ENCODE measurements around the gene TMEM11.

Gene TMEM11

GRCh38 chr17:21183468-21183867, 30.5 kb downstream of the TMEM11 start:
- no peak for DNase-seq (ENCODE audit: low read depth)

DNA sequence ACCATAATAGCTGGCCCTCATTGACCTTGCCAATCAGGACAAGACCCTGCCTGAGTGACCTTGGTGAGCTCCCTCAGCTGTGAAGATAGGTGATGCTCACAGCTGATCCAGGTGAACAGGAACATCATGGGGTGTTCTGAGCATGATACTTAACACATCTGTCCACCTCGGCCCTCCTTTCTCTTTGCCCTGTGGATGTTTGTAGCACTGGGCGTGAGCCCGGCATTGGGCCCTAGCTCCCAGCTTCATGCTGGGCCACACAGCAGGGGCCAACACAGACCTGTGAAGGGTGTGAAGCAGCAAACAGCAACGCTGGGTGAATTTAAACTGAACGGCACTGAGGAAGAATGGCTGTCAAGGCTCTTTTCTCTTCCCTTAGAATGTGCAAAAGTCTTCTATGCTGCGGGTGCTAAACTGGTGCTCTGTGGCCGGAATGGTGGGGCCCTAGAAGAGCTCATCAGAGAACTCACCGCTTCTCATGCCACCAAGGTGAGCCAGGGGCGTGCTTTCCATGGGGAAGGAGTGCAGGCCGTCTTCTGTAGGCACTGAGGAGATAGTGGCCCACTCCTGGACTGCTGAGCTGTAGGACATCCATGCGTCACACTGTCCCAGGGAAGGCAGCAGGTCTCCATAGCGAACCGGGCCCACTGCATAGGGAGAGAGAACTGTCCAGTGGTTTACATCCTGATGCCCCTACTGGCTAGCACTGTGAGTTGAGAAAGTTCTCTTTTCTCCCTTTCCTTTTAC, 35.9 kb downstream of the TMEM11 start:
- no peak for DNase-seq (ENCODE audit: low read depth)

DNA sequence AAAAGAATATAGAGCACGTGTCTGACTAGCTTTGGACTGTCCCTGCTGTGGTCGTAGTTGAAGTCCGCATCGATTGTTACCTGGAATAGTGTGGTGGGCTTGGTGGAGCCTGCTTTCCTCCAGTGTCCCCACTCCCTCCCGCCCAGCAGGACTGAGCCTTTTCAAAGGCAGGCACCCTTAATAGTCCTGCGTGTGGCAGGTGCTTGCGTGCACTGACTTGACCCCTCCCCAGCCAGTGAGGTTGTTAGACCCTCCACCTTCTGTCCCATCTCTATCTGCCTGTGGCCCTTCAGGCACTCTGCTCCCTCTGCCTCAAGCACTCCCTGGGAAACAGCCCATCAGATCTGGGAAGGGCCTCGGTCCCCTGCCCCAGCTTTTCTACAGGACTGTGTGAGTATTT, 36.6 kb downstream of the TMEM11 start:
- DNase-seq (ENCODE audit: low read depth): no peak

DNA sequence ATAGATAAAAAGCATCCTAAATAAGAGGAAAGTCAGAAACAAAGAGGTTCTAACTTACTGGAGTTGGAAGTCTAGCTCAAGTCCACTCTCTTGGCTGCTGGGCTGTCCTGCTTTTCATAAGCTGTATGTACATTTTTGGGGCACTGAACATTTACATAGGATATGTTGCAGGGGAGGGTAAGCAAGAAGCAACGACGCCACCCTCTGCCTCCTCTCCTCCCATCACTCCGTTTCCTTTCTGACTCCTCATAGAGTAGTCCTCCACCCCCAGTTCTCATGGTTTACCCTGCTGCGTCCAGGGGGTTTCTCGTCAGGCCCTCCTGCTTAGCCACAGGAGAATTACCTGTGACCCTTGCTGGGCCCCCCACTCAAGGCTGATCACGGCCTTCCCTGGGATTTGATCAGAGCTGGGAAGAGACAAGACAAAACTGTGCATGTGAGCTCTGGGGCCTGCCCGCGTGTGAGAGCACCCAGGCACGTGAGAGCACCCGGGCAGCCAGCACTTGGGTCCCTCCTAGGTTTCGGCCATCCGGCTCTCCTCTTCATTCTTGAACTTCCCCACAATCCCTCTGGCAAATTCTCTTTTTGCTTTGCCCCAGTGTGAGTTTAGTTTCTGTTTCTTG, 37.1 kb downstream of the TMEM11 start:
- DNase-seq (ENCODE audit: low read depth): no peak

GRCh38 chr17:21174713-21175112, 39.2 kb downstream of the TMEM11 start:
- DNase-seq (ENCODE audit: low read depth): no peak

GRCh38 chr17:21174186-21174585, 39.8 kb downstream of the TMEM11 start:
- no peak for DNase-seq (ENCODE audit: low read depth)

DNA sequence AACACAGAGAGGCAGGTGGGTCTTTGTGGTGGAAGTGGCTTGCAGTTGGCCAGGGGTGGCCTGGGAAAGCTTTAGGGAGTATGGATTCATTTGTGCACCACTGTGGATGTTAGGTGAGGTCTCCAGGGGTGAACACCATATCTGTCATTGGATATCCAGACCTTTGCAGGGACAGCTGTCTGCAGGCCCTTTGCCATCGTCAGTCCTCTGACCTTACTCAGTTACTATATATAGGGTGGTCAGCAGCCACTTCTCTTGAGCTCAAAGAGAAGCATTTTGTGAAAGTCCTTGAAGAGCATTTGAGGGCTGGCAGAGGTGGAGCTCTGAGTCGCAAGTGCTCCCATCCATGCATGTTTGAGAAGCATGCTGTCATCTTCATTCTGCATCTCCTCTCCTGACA, 40.4 kb downstream of the TMEM11 start:
- DNase-seq (ENCODE audit: low read depth): no peak

- no peak for DNase-seq (ENCODE audit: low read depth)
Observed at GRCh38 chr17:21172846-21173245, 41.1 kb downstream of the TMEM11 start.

GRCh38 chr17:21171970-21172510, 41.9 kb downstream of the TMEM11 start:
- DNase-seq (ENCODE audit: low read depth): no peak

GRCh38 chr17:21171309-21171922, 42.5 kb downstream of the TMEM11 start:
- peak; percentile 17 for DNase-seq (ENCODE audit: low read depth)

DNA sequence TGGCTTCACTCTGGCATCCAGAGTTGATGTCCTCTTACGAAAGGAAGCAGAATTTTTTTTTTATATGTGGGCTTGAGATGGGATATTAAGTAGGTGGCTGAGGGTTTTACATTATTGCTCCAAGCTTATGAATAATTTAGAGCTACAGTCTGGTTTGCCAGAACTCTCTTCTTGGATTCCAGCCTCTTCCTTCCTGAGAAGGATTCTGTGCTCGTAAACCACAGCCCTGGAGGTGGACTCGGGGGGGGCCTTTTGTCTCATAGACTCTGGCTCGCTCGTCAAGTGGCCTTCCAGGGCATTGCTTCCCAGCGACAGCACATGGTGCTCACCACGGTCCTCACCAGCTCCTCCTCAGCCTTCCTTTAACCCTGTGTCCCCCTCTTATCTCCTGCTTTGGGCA, 43.2 kb downstream of the TMEM11 start:
- DNase-seq (ENCODE audit: low read depth): no peak

DNA sequence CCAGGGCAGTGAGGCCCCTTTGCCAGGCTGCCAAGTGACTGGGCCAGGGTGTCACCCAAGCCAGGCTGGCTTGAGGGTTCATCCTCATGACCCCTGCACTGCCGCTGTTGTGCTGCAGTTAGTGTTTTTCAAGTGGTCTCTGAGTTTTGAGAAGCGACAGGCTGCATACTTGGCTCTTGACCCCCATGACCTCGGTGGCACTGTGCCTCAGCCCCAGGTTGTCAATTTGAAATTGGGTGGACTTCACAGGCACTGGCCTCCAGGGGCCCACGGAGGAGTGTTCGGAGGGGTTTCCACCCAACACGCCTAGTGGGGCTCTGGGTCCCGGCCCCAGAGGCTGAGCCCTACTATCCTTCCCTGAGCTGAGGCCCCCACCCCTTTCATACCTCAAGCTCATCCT, 44.5 kb downstream of the TMEM11 start:
- DNase-seq (ENCODE audit: low read depth): no peak

DNA sequence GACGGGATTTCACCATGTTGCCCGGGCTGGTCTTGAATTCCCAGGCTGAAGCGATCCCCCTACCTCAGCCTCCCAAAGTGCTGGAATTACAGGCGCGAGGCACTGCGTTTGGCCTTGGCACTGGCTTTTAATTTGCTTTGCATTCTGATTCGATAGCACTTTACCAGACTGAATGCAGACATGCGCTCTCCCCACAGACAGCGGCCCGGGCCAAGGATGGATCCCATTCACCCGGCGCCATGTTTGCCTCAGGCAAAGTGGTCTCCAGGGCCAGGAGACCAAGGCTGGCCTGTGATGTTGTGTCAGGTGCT, 45.5 kb downstream of the TMEM11 start:
- DNase-seq (ENCODE audit: low read depth): no peak

DNA sequence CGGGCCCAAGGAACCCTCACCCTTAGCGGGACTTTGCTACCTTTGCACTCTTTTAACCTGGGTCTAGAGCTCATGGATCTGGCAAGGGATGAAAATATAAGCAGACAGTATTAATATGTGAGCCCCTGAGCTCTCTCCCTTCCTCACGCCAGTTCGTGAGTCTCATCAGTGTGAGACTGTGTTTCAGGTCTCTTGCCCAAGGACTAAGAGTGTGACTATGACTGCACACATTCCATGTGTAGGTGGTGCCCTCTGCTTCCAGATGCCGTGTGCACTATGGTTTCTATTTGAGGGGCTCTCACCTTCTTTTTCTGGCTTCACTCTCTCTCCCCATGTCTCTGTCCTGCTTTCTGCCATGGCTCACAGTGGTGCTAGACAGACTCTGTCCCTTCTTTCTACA, 46.7 kb downstream of the TMEM11 start:
- DNase-seq (ENCODE audit: low read depth): no peak

DNA sequence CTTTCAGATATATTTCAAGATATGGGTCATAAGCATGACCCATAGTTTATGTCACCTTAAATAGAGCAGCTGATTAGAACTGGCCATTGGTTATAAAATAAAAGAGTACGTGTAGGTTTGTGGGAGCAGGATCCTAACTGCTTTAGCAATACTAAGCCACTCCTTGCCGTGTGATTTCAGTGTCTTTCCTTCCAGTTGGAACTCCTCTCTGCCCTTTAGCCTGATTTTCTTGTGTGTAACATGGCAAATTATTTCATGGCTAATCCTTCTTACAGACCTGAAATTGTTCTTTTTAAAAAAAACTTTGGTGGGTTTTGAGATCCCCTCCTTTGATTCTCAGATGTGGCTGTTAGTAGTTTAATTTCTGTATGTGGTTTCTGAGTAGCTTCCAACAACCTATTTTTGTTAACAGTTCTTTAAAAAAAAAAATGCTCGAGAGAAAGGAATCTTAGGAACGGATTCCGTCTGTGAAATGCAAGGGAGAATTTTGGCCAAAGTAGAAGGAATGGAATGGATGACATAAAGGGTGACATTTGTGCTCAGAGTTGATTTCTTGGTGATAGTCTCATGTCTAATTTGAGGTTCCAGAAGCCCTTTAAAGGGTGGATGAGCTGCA, 47.3 kb downstream of the TMEM11 start:
- no peak for DNase-seq (ENCODE audit: low read depth)

- no peak for DNase-seq (ENCODE audit: low read depth)
Observed at GRCh38 chr17:21165922-21166594, 47.9 kb downstream of the TMEM11 start.

DNA sequence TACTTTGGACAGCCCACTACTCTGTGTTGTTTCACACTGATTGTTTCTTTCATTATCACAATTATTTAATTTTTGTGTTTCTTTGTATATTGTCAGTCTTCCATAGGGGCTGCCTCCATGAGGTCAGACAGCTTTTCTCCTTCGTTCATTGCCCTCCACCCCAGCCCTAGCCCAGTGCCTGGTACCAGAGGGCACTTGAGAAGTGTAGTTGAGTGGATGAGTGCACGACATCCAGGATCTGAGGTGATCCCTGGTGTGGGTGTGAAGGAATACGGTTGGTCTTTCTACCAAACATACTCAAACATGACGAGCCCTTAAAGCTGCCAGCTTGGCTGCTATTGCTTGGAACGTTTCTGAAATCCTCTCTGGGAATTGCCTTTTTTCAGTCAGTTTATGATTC, 49.3 kb downstream of the TMEM11 start:
- no peak for DNase-seq (ENCODE audit: low read depth)

- no peak for DNase-seq (ENCODE audit: low read depth)
Observed at GRCh38 chr17:21164216-21164615, 49.7 kb downstream of the TMEM11 start.

- no peak for DNase-seq (ENCODE audit: low read depth)
Observed at GRCh38 chr17:21163101-21163500, 50.9 kb downstream of the TMEM11 start.

DNA sequence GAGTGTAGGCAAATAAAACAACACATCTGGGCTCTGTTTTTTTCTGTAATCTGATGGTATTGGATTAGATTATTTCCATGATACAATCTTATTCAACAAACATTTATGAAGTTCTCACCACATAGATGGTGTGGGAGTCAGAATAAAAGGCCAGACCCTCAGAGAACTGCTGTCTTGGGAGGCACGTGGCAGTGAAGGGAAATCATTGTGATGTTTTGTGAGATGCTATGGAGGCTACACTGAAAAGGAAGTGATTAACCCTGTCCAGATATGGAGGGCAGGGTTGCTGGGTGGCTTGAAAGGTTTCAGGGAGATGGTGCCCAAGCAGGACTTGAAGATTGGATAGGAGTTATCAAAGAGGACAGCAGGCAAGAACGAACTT, 51.6 kb downstream of the TMEM11 start:
- DNase-seq (ENCODE audit: low read depth): no peak

GRCh38 chr17:21161498-21162393, 52.2 kb downstream of the TMEM11 start:
- DNase-seq (ENCODE audit: low read depth): no peak
